ENCODE data around the gene HSD11B1L.
"Not testable (repeated sequence)": the region's sequence is repeated elsewhere in the genome, so short reads cannot be mapped to it uniquely, and the experiment has no call there.

Gene HSD11B1L

DNA sequence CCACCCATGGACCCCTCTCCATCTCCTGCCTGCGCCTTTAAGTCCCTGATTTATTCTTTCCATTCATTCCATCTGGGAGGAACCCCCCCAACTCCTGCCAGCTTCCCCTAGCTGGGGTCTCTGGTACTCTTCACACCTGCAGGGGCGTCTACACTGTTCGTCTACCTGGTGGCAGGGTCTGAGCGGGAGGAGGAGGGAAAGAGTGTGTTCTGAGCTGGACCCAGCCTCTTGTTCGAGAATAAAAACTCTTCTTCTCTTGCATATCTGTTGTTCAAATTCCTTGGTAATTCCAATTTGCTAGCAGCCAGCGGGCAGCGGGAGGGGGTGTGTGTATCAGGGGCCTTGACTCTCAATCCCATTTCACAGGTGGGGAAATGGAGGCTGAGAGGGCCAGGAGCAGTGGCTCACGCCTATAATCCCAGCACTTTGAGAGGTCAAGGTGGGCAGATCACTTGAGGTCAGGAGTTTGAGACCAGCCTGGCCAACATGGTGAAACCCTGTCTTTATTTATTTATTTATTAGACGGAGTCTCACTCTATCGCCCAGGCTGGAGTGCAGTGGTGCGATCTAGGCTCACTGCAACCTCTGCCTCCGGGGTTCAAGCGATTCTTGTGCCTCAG, 7.5 kb downstream of the HSD11B1L start:
- DNase-seq = not testable (repeated sequence)

DNA sequence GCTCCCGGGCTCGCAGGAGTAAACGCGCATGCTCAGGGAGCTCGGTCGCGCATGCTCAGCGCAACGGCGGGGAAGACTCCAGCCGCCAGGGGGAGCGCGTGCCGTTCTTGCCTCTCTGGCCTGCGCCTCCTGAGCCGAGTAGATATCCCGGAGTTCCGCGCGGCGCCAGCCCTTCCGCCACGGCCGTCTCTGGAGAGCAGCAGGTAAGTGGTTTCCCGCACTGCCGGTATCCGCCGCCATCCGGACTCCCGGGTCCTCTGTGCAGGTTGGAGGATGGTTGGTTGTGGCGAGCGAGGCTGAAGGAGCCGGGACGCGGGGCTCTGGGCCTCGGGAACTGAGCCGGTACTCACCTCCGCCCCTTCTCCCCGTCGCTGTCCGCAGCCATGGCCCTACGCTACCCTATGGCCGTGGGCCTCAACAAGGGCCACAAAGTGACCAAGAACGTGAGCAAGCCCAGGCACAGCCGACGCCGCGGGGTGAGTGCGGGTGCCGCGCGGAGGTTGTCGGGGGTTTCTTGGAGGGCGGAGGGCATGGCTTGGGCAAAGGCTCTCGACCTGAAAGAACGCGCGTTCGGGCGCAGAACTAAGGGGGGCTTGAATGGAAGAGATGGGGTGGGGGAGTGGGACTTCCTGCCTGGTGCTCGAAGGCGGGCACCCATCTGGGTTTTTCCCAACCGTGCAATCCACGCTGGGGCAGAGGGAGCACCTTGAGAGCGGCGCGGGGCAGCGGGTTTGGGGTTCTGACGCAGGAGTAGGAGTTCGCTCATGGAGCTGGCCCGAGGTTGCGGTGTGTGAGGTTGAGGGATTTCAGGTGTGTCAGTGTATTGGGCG, 9.5 kb downstream of the HSD11B1L start, which contains the start of gene RPL36:
Gene RPL36, plus strand, starts transcription at position 171 of the 830 bp plus-strand sequence. Its CDS starts 213 bp downstream, at position 384.
- peak; percentile 99 for DNase-seq

DNA sequence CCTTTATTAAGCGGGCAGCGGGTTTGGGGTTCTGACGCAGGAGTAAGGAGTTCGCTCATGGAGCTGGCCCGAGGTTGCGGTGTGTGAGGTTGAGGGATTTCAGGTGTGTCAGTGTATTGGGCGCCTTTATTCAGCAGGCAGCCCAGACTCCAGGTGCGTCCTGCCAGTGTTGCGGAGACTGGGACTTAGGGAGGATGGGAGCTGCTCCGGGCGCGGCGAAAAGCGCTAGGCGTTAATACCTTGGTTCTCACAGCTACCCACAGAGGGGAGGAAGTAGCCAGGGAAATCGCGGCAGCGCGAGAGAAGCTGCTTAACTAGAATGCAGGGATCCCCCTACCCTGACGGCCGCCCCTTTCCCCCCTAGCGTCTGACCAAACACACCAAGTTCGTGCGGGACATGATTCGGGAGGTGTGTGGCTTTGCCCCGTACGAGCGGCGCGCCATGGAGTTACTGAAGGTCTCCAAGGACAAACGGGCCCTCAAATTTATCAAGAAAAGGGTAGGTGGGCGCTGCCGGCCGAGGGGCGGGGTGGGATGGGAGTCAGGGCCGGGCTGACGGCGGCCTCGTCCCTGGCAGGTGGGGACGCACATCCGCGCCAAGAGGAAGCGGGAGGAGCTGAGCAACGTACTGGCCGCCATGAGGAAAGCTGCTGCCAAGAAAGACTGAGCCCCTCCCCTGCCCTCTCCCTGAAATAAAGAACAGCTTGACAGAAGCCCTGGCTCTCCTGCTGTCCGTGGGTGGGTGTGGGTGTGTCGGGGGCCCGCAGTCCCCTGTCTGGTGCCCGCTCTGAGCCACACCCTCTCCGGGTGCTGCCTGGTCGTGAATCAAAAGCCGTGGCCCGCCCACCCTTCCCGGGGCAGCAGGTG, 10.4 kb downstream of the HSD11B1L start:
- peak; percentile 76 for DNase-seq

DNA sequence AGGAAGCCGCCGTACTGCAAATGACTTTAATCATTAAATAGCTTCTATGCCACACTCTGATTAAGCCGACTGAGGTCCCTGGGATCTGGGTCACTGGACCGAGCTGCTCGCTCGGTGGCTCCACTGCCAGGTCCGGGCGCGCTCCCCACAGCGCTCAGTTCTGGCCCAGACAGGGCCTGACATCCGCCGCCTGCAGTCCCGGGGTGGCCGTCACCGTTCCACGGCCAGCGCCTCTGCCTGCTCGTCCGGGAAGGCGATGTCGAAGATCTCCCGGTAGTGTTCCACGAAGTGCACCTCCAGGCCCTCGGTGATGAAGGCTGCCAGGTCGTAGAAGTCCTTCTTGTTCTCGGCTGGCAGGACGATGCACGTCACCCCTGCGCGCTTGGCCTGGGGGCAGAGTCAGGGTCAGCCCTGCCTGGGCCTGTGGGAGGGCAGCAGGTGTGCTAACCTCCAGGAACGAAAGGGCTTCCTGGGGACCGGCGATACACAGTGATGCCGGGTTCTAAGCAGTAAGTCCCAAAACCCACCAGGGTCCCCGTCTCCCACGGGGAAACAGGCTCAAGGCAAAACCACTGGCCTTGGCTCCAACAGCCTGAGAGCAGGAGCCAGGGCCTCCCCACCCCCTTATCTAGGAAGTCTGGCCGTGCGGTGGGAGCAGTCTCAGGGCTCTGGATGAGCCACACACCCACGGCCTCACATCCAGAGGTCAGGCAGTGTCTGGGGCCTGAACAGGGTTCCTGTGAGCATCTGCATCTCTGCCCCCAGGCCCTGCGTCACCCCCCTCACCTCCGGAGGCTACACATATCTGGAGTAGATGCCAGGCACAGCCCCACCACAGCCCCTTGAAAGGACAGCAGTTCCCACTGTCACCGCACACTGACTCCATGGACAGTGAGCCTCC, 11.2 kb downstream of the HSD11B1L start:
- peak; percentile 53 for DNase-seq

DNA sequence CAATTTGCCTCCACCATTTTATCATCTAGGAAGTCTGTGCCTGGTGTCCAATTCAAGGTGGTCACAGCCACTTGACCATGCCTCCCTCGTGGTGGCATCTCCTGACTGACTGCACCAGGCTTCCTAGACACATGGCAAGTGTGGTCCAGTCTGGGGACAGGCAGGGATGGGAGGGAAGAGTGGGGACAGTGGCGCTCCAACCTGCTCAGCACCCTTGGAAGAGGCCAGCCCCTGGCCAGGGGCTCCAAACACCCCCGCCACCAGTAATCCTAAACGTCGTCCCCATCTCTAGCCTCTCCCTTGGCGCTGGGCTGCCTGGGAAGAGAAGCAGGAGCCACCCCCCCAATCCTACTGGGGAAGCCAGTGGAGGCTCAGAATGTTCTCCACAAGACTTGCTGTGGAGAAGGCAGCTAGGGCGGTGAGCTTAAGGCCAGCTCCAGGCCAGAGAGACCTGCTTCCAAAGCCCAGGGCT, 11.9 kb downstream of the HSD11B1L start:
- DNase-seq = peak; percentile 41

DNA sequence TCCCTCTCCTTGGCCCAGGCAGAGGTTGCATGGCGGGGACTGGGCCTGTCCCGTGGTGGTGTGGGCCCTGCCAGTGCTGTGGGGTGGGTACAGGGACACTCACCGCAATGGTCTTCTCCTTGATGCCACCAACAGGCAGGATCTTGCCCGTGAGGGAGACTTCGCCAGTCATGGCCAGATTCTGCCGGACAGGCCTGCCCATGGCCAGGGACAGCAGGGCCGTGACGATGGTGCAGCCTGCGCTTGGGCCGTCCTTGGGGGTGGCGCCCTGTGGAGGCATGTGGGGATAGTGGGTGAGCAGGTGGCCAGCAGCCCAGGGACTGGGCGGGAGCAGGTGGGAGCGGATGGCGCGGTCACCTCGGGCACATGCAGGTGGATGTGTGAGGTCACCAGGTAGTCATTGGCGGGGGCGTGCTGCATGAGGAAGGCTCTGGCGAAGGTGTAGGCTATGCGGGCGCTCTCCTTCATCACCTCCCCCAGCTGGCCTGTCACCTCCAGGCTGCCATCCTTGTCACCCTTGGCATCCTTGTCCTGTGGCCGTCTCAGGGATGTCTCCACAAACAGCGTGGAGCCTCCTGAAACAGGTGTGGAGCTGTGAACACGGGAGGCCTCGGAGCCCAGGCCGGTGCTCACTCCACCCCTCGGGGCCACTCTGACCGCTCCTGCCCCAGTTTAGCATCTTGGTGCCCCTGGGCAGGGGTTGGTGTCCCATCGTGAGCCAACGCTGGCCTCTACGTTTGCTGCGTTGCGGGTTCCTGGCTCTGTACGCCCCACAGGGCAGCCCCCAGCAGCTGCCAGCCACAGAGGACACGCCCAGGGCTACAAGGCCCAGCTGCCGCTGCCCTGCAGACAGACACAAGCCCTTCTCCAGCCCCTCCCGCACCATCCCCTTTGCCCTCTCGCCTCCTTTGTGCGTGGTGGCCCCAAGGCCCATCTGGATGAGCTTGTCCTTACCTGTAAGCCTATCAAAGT, 12.7 kb downstream of the HSD11B1L start:
- peak; percentile 53 for DNase-seq

DNA sequence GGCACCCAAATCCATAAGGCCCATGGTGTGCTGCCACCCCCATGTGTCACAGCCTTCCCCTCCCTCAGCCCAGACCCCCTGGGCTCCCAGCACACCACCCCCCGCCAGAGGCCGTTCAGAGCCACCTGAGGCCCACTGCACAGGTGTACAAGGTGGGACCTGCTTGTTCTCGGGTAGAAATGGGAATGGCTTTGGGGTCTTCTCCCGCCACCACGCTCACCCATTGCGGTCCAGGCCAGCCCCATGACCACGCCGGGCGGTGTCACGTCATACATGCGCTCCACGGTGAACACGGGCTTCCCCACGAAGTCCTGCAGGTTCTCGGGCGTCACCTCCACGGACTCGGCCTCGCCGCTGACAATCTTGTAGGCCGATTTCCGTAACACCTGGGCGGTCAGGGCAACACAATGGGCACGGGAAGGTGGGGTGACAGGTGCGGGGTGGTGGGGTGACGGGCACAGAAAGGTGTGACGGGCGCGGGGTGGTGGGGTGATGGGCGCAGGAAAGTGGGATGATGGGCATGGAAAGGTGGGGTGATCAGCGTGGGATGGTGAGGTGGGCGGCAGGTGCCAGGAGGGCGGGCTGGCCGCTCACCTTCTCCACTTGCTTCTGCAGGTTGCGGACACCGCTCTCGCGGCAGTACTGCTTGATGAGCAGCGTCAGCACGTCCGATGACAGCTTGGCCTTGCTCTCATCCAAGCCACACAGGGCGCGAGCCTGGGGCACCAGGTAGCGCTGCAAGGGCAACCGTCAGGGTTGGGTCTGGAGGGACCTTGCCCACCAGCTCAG, 13.5 kb downstream of the HSD11B1L start:
- DNase-seq = peak; percentile 29

DNA sequence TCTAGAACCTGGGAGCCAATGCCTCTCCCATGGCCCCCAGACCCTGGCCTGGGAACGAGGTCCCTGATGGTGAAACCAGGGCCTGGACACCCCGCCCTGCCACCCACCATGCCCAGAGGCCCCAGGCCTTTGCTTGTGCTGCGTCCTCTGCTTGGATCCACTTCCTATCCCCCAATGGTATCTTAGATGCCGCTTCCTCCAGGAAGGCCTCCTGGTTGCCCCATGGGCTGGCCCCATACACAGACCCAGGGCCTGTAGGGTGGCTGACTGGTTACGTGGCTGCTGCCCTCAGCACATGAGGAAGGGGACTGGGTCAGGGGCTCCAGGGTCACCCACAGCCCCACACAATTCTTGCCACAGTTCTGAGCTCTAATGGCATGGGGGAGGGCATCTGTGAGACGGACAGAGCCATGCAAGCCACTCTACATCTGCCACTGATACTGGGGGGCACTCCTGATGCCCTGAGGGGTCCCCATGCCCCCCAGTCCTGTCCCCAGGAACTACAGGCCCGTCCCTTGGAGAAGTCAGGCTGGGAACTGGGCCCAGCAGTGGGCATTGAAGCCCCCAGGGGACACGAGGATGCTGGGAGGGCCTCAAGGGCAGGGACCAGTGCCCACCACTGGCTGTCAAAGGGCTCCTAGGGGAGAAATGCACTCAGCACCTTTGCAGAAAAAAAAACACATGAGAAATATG, 14.3 kb downstream of the HSD11B1L start:
- no peak for DNase-seq

DNA sequence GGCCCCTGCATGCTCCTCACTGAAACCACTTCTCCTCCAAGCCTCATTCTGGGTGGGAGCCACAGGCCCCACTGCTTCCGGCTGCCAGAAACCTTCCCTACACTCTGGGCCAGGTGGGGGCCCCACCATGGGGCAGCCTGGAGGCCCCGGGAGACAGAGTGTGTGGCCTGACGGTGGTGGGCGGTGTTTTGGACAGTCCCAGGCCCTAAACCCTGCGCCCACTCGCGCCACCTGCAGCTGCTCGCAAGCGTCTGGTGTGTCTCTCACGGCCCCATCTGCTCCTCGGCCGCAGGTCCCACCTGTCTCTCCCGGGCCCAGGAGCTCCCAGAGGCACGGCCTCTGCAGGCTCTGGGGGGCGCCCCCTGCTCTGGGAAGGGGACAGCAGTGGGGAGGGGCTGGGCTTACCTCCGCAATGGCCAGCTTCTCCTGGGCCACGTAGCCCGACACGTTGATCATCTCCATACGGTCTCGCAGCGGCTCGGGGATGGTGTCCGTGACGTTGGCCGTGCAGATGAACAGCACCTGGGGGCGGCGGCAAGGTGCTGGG, 14.9 kb downstream of the HSD11B1L start:
- DNase-seq = no peak

DNA sequence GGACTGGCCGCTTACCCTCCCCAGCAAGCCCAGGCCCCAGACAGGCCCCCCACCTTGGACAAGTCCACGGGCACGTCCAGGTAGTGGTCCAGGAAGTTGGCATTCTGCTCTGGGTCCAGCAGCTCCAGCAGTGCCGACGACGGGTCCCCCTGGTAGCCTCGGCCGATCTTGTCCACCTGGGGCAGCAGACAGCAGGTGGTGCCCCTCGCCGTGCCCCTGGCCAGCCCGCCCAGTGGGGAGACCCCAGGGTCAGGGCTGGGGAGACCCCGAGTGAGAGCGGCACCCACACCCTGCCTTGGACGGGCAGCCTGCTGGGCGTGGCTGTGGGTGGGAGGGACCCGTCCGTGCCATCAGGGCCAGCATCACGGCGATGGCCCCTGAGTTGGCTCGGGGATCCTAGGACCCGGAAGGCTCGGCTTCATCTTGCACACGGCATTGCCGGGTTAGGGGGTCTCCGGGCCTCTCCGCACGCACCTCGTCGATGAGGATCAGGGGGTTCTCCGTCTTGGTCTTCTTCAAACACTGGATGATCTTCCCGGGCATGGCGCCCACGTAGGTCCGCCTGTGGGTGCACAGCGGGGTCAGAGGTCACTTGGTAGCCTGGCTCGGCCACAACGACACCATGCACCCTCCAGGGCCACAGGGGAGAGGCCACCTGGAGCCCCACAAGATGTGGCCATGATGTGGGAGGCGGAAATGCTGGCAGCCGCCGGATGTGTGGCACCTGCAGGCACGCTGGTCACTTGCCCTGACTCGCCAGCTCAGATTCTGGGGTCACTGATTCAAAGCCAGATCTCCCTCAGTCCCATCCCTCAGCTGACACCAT, 15.6 kb downstream of the HSD11B1L start:
- no peak for DNase-seq

DNA sequence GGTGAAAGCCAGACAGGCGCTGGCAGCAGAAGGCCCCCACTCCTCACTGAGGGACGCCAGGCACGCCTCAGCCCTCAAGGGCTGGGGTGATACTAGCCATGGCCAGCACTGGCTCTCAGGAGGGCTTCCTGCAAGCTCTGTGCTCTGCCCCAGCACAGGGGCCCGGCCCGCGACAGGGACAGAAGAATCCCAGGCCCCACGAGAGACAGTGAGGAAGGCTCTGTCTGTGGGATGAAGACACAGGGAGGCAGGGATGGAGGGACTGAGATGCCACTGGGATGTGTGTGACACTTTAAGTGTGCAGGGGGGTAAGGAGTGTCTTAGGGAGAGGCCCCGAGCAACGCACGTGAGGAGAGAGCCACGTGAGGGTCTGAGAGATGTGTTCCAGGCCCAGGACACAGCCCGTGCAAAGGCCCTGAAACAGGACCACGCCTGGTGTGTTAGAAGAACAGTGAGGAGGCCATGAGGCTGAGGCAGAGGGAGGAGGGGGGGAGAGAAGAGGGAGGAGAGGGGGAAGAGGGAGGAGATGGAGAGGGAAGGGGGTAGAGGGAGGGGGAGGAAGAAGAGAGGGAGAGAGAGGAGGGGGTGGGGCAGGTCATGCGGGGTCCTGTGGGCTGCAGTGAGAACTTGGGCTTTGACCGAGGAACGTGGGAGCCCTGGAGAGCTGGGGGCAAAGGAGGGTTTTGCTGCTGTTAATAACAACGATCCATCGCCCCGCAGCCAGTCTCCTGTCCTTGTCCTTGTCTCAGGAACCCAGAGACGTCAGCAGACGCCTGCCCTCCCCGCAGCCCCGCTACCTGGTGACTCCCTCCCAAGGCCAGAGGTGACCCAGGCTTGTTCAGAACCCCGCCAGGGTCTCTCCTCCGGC, 16.4 kb downstream of the HSD11B1L start:
- no peak for DNase-seq

DNA sequence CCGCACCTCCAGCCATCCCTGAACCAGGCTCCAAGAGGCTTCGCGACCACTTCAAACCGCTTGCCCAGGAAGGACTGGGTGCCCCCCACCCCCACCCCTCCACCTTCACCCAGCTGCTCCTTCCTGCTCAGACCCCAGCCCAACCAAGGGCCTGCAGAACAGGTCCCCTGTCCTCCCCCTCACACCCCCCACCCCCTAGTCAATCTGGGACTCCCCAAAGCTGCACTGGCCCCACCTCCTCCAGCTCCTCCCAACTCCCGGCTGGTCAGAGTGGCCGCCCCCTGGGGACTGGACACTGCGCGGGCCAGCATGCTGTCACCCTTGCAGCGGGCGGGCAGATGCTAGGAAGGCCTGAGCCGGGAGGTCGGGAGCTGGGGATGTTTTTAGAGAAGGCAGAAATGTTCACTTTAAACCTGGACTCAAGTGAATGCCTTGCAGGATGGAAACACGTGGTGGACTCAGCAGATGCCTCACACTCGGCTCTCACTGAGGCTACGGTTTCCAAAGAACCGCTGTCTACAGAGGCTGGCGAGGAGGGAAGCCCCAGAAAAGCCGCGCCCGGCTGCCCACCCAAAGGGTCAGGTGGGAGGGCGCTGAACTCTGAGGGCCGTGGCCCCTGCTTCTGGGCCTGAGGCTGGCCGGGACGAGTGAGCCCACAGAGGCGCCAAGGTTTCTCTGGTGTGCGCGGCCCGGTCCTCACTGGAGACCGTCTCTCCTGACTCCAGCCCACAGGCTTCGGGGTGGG, 17.2 kb downstream of the HSD11B1L start:
- no peak for DNase-seq

DNA sequence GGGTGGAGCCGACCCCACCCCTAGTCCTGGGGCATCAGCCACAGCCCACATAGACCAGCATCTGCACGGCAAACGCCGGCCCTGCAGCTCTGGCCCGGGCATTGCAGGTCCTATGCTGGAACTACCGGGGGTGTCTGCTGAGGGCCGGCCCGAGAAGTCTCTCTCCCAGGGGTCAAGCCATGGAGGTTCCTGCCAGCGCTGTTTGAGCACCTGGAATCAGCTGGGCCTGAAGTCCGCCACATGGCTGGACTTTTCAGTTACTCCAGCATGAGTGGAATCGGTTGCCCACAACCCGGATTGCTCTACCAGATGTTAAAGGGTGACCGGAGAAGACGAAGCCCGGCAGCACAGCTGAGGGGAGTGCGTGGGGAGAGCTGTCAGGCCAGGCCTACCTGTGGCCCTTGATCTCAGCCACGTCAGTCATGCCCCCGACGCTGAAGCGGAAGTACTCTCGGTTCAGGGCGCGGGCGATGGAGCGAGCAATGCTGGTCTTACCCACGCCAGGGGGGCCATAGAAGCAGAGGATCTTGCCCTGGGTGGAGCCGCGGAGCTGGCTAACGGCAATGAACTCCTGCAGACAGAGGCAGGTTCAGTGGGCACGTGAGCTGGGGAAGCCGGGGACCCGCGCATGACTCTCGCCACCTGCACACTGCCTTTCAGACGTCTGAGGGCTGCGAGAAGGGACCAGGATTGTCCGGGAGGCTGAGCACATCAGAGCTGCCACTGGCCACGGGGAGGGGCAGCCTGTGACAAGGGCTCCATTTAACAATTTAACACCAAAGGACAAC, 18.0 kb downstream of the HSD11B1L start:
- no peak for DNase-seq

DNA sequence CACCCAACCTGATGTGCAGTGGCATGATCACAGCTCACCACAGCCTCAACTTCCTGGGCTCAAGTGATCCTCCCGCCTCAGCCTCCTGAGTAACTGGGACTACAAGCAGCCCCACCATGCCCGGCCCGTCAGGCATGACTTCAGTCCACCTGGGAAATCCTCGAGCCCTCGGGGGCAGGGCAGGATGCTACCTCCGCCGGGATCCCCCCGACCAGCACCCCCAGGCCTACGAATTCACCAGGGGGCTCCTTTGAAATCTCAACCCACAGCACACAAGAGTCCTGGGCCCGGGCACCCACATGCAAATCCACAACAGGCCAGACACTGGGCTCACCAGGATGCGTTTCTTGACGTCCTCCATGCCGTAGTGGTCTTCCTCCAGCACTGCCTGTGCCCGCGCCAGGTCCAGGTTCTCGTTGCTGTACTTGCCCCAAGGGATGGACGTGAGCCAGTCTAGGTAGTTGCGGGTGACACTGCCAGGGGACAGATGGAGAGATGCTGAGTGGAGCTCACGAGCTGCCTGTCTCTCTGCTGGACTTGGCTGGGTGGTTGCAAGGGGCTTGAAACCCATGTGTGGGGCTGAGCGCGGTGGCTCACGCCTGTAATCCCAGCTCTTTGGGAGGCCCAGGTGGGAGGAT, 19.7 kb downstream of the HSD11B1L start:
- DNase-seq = no peak

DNA sequence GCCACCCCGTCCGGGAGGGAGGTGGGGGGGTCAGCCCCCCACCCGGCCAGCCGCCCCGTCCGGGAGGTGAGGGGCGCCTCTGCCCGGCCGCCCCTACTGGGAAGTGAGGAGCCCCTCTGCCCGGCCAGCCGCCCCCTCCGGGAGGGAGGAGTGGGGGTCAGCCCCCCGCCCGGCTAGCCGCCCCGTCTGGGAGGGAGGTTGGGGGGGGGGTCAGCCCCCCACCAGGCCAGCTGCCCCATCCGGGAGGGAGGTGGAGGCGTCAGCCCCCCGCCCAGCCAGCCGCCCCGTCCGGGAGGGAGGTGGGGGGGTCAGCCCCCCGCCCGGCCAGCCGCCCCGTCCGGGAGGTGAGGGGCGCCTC, 21.2 kb downstream of the HSD11B1L start:
- not testable (repeated sequence) for DNase-seq
